ENCODE measurements around the gene FOXF1. TPM values are rescaled to one million over a fixed set of nuclear protein-coding genes. Genes with fewer than 3 reads are reported as not detected.

Gene FOXF1
- total and polyA plus RNA-seq, 2 donors from 2014 or later, result 0.57 to 0.67 TPM

GRCh38 chr16:86531191-86531545 is 20.8 kb downstream of the FOXF1 start:
- TF ChIP-seq CTCF (IDR thresholded peaks at IDR 0.05; ENCODE audit: borderline replicate concordance, extremely low read depth, insufficient read depth), result no peak
- no peaks in the 10 kb centered on the region for H3K9me3 ChIP-seq (ENCODE audit: control insufficient read depth in 2 of 3, insufficient read depth in 1 of 3, low read length in 3 of 3)
- DNase-seq, result peak in 1 of 5 donors; percentile 54
- H3K27me3 ChIP-seq (ENCODE audit: control insufficient read depth, insufficient read depth, low read length), result no peaks in the 10 kb centered on the region
- no peak overlapping the region for H3K27ac ChIP-seq (ENCODE audit: low read depth in 2 of 2, low read length in 2 of 2)
- H3K4me1 ChIP-seq (ENCODE audit: control insufficient read depth in 2 of 3, insufficient read depth in 2 of 3, low read depth in 1 of 3, low read length in 3 of 3), result no peaks in the 10 kb centered on the region
- FAIRE-seq, result no peak
- intact Hi-C loops (cut with DNase I), result no loop called here
- peaks cover 0 to 3% (median 0%) of the 10 kb centered on the region in 3 donors for H3K36me3 ChIP-seq (ENCODE audit: control insufficient read depth in 2 of 3, insufficient read depth in 3 of 3, low read length in 3 of 3)
- no peak overlapping the region for H3K9ac ChIP-seq (ENCODE audit: low read length in 3 of 3)
- H3K4me3 ChIP-seq (ENCODE audit: low read length in 3 of 3), result no peak overlapping the region

GRCh38 chr16:86531641-86532525 is 21.6 kb downstream of the FOXF1 start:
- H3K27me3 ChIP-seq (ENCODE audit: control insufficient read depth, insufficient read depth, low read length), result no peaks in the 10 kb centered on the region
- no peaks in the 10 kb centered on the region for H3K9me3 ChIP-seq (ENCODE audit: control insufficient read depth in 2 of 3, insufficient read depth in 1 of 3, low read length in 3 of 3)
- no peaks in the 10 kb centered on the region for H3K4me1 ChIP-seq (ENCODE audit: control insufficient read depth in 2 of 3, insufficient read depth in 2 of 3, low read depth in 1 of 3, low read length in 3 of 3)
- no peak overlapping the region for H3K9ac ChIP-seq (ENCODE audit: low read length in 3 of 3)
- H3K36me3 ChIP-seq (ENCODE audit: control insufficient read depth in 2 of 3, insufficient read depth in 3 of 3, low read length in 3 of 3), result peaks cover 0 to 3% (median 0%) of the 10 kb centered on the region in 3 donors
- TF ChIP-seq CTCF (IDR thresholded peaks at IDR 0.05; ENCODE audit: borderline replicate concordance, extremely low read depth, insufficient read depth), result no peak
- H3K27ac ChIP-seq (ENCODE audit: low read depth in 2 of 2, low read length in 2 of 2), result no peak overlapping the region
- intact Hi-C loops (cut with DNase I), result no loop called here
- no peak overlapping the region for H3K4me3 ChIP-seq (ENCODE audit: low read length in 3 of 3)
- DNase-seq, result peak in 1 of 5 donors; percentile 73
- no peak for FAIRE-seq

GRCh38 chr16:86532526-86532815 is 22.1 kb downstream of the FOXF1 start:
- Histone ChIP-seq H3K4me1 (ENCODE audit: control insufficient read depth in 2 of 3, insufficient read depth in 2 of 3, low read depth in 1 of 3, low read length in 3 of 3) (no peaks in the 10 kb centered on the region), H3K36me3 (ENCODE audit: control insufficient read depth in 2 of 3, insufficient read depth in 3 of 3, low read length in 3 of 3) (peaks cover 0 to 3% (median 0%) of the 10 kb centered on the region in 3 donors), H3K9ac (ENCODE audit: low read length in 3 of 3) (no peak overlapping the region), H3K27me3 (ENCODE audit: control insufficient read depth, insufficient read depth, low read length) (no peaks in the 10 kb centered on the region), H3K9me3 (ENCODE audit: control insufficient read depth in 2 of 3, insufficient read depth in 1 of 3, low read length in 3 of 3) (no peaks in the 10 kb centered on the region), H3K4me3 (ENCODE audit: low read length in 3 of 3) (no peak overlapping the region), H3K27ac (ENCODE audit: low read depth in 2 of 2, low read length in 2 of 2) (no peak overlapping the region)
- DNase-seq (peak in 1 of 5 donors; percentile 57), FAIRE-seq (no peak)
- intact Hi-C loops (cut with DNase I), result no loop called here
- no peak for TF ChIP-seq CTCF (IDR thresholded peaks at IDR 0.05; ENCODE audit: borderline replicate concordance, extremely low read depth, insufficient read depth)

Measured in kidney (tissue), 14 donors.